Daoy (cell line): ENCODE data around the gene DYNLT1. TPM values are rescaled to one million over a fixed set of nuclear protein-coding genes. Genes with fewer than 3 reads are reported as not detected.
"Not testable (repeated sequence)": the region's sequence is repeated elsewhere in the genome, so short reads cannot be mapped to it uniquely, and the experiment has no call there.

Experiments used
- DNase-seq: peaks from one replicate; pipeline ENCODE4 v3.0.0-alpha.2; 2015; ENCODE audit warnings: low read depth
- total RNA-seq: library from RNA; depleted of rRNA; stranded (reverse); fragments of >200 nt; shearing (Covaris generic); gene quantifications from 2 replicates; pipeline ENCODE4 v1.2.3, GENCODE V29; 2014

Gene DYNLT1
- total RNA-seq, 1 experiment from 2014 or later, result 51.9 TPM

GRCh38 chr6:158624684-158625682 is 19.6 kb downstream of the DYNLT1 start:
- no peak for DNase-seq

- DNase-seq, result no peak
Measured at GRCh38 chr6:158622545-158623190, 21.9 kb downstream of the DYNLT1 start.

GRCh38 chr6:158621694-158622544 is 22.6 kb downstream of the DYNLT1 start:
- DNase-seq, result no peak

- no peak for DNase-seq
Measured at GRCh38 chr6:158620963-158621693, 23.4 kb downstream of the DYNLT1 start.

GRCh38 chr6:158619922-158620801 is 24.4 kb downstream of the DYNLT1 start:
- no peak for DNase-seq

- not testable (repeated sequence) for DNase-seq
Measured at GRCh38 chr6:158618289-158618688, 26.3 kb downstream of the DYNLT1 start.

GRCh38 chr6:158614606-158615005 is 29.9 kb downstream of the DYNLT1 start:
- not testable (repeated sequence) for DNase-seq

GRCh38 chr6:158611541-158612370 is 32.8 kb downstream of the DYNLT1 start:
- no peak for DNase-seq

- no peak for DNase-seq
Measured at GRCh38 chr6:158611039-158611438, 33.5 kb downstream of the DYNLT1 start.

- no peak for DNase-seq
Measured at GRCh38 chr6:158610319-158610968, 34.1 kb downstream of the DYNLT1 start.

GRCh38 chr6:158609455-158610155 is 34.9 kb downstream of the DYNLT1 start:
- no peak for DNase-seq

GRCh38 chr6:158608221-158608620 is 36.3 kb downstream of the DYNLT1 start:
- DNase-seq, result no peak

GRCh38 chr6:158607411-158608170 is 37.0 kb downstream of the DYNLT1 start:
- peak; percentile 14 for DNase-seq

- DNase-seq, result no peak
Measured at GRCh38 chr6:158606935-158607334, 37.6 kb downstream of the DYNLT1 start.

- DNase-seq, result not testable (repeated sequence)
Measured at GRCh38 chr6:158606011-158606410, 38.5 kb downstream of the DYNLT1 start.

- peak; percentile 57 for DNase-seq
Measured at GRCh38 chr6:158605266-158605878, 39.2 kb downstream of the DYNLT1 start.

GRCh38 chr6:158604048-158604406 is 40.5 kb downstream of the DYNLT1 start:
- no peak for DNase-seq
